ENCODE results near the gene HEPACAM. TPM values are rescaled to one million over a fixed set of nuclear protein-coding genes. Genes with fewer than 3 reads are reported as not detected.
A peak's percentile ranks its signal among the peaks of the same experiment; 100 is the strongest.

The HEPACAM gene
- total and polyA plus RNA-seq, 3 donors from 2014 or later: 0.24 to 0.75 (median 0.25) TPM

DNA sequence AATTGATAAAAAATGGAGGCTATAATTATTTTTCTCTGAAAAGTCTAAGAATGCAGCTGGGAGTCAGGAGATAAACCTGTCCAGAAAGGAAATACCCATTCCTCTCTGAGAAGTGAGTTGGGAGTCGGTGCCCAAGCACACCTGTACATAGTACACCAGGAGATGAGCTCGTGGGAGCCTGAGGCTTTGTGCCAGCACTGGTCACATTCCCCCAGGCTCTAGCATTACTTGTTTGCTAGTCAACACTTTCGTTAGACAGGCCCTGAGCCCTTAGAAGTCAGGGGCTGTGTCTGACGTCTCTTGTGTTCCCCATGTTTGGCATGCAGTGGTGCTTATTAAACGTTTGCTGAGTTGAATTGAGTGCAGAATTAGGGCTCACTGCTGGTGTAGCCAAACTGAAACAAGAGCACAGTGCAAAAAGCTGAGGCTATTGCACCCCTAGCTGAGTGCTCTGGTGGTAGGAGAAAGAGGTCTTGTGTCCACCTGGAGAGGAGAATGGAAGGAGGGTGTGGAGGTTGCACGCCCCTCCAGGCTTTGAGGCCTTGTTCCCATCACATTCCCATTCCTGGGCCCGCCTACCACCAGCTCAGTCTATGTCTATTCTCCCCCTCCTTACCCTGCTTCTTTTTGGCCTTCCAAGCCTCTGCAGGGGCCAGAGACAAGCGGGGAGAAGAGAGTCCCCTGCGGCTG, 45.0 kb downstream of the HEPACAM start:
- no peaks in the 10 kb centered on the region for H3K9me3 ChIP-seq
- TF ChIP-seq POLR2A (IDR thresholded peaks at IDR 0.05): no peak
- TF ChIP-seq, protein P1, sequence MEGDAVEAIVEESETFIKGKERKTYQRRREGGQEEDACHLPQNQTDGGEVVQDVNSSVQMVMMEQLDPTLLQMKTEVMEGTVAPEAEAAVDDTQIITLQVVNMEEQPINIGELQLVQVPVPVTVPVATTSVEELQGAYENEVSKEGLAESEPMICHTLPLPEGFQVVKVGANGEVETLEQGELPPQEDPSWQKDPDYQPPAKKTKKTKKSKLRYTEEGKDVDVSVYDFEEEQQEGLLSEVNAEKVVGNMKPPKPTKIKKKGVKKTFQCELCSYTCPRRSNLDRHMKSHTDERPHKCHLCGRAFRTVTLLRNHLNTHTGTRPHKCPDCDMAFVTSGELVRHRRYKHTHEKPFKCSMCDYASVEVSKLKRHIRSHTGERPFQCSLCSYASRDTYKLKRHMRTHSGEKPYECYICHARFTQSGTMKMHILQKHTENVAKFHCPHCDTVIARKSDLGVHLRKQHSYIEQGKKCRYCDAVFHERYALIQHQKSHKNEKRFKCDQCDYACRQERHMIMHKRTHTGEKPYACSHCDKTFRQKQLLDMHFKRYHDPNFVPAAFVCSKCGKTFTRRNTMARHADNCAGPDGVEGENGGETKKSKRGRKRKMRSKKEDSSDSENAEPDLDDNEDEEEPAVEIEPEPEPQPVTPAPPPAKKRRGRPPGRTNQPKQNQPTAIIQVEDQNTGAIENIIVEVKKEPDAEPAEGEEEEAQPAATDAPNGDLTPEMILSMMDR (IDR thresholded peaks at IDR 0.05): no peak
- WGBS, 2 donors: 61 to 70% methylated on average over 8 to 9 of the region's 9 CpGs
- no peak for DNase-seq
- peak overlapping the region in 1 of 2 donors; percentile 76 for H3K27ac ChIP-seq
- intact Hi-C loops (cut with DNase I; ENCODE audit: low total_unique reads): no loop called here
- no peaks in the 10 kb centered on the region for H3K36me3 ChIP-seq (ENCODE audit: low read depth, missing control alignments)
- H3K4me1 ChIP-seq: peaks cover 22% of the 10 kb centered on the region
- H3K27me3 ChIP-seq: no peaks in the 10 kb centered on the region
- no peak overlapping the region for H3K4me3 ChIP-seq

DNA sequence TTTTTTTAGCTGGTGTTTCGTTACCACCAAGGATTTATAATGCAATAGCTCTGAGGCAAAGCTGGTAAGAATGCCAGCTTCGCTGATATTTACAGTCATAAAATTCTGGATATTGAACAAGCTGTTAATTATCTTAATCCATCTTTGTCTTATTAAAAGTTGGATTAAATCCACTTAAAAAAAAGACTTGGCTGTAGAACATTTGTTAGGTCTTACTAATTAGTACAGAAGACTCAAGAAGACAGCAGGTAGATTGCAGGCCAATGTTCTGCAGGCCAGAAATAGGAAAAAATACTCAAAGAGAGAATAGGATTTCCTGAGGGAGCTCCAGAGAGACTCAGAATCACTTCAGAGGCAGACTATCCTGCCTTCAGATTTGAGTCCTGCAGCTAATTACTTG, 45.7 kb downstream of the HEPACAM start:
- no peak for TF ChIP-seq POLR2A (IDR thresholded peaks at IDR 0.05)
- TF ChIP-seq, protein P1 (IDR thresholded peaks at IDR 0.05): no peak
- Histone ChIP-seq H3K9me3 (no peaks in the 10 kb centered on the region), H3K27me3 (no peaks in the 10 kb centered on the region), H3K27ac (peak overlapping the region in 1 of 2 donors; percentile 8), H3K4me1 (peaks cover 24% of the 10 kb centered on the region), H3K4me3 (no peak overlapping the region), H3K36me3 (ENCODE audit: low read depth, missing control alignments) (no peaks in the 10 kb centered on the region)
- DNase-seq: no peak
- intact Hi-C loops (cut with DNase I; ENCODE audit: low total_unique reads): no loop called here
- 98 to 99% methylated on average over 2 of the region's 2 CpGs for WGBS, 2 donors

DNA sequence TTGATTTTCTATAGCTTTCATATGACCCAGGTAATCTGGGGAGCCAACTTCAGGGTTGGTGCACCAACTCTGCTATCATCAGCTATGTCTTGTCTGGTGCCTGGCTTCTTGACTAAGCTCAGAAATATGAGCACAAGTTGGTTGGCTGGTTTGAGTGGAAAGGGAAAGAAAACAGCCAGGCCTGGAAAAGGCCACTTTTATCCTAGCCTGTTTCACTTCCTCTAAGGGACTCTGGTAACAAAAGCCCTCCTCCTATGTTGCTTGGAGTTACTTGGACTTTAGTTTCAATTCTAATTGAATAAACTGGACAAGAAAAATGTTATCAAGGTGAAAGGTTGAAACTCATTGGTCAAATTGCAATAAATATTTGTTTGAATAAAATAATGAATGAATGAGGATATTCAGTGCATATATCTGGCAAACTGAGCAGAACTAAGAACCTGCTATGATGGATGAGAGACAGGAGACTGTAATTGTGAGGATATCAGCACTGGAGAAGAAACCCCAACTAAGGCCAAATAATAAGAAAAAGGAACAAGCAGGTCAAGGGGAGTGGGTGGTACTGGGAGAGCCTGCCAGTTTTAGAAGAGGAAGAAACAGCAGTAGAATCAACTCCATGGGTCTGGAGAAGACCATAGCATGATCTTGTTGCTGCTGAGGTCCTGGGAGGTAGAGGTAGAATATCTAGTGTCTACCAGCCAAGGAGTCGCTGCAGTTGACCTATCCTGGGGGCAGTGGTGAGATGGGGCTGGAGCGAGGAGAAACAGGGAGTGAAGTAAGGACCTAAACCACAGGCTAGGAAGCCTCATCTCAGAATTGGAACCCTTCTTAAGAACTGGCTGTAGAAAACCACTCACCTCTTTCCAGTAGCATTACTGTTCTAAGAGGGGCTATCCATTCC, 46.4 kb downstream of the HEPACAM start:
- no peak for DNase-seq
- intact Hi-C loops (cut with DNase I; ENCODE audit: low total_unique reads): no loop called here
- TF ChIP-seq, protein P1 (IDR thresholded peaks at IDR 0.05): no peak
- TF ChIP-seq POLR2A (IDR thresholded peaks at IDR 0.05): no peak
- peaks cover 31% of the 10 kb centered on the region for H3K4me1 ChIP-seq
- H3K27ac ChIP-seq: peak overlapping the region in 1 of 2 donors; percentile 8
- no peak overlapping the region for H3K4me3 ChIP-seq
- WGBS, 2 donors: 77 to 98% methylated on average over 2 of the region's 2 CpGs
- H3K27me3 ChIP-seq: no peaks in the 10 kb centered on the region
- no peaks in the 10 kb centered on the region for H3K9me3 ChIP-seq
- no peaks in the 10 kb centered on the region for H3K36me3 ChIP-seq (ENCODE audit: low read depth, missing control alignments)

DNA sequence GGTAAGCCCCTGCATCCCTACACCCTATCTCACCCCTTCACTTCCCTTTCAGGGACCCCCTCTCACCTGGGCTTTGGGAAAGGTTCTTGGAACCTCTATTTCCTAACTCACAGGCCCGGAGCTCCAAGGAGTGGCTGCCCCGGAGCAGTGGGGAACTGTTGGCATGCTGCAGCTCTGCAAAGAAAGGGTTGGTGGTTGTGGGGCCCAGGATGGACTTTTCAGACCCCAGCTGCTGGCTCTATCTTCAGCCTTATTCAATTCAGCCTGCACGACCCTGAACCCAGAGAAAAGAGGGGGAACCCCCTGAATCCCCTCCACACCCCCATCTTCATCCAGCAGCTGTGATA, 48.2 kb downstream of the HEPACAM start:
- intact Hi-C loops (cut with DNase I; ENCODE audit: low total_unique reads): no loop called here
- H3K9me3 ChIP-seq: no peaks in the 10 kb centered on the region
- TF ChIP-seq, protein P1 (IDR thresholded peaks at IDR 0.05): no peak
- TF ChIP-seq POLR2A (IDR thresholded peaks at IDR 0.05): no peak
- no peaks in the 10 kb centered on the region for H3K27me3 ChIP-seq
- 97% methylated on average over 3 of the region's 3 CpGs for WGBS, 2 donors
- no peak for DNase-seq
- no peaks in the 10 kb centered on the region for H3K36me3 ChIP-seq (ENCODE audit: low read depth, missing control alignments)
- H3K27ac ChIP-seq: no peak overlapping the region
- H3K4me3 ChIP-seq: no peak overlapping the region
- peaks cover 29% of the 10 kb centered on the region for H3K4me1 ChIP-seq
